Measurements from ENCODE around the gene TSSK6. TPM values are rescaled to one million over a fixed set of nuclear protein-coding genes. Genes with fewer than 3 reads are reported as not detected.

Gene TSSK6
- total RNA-seq, 1 donor from 2014 or later: 0.77 TPM

DNA sequence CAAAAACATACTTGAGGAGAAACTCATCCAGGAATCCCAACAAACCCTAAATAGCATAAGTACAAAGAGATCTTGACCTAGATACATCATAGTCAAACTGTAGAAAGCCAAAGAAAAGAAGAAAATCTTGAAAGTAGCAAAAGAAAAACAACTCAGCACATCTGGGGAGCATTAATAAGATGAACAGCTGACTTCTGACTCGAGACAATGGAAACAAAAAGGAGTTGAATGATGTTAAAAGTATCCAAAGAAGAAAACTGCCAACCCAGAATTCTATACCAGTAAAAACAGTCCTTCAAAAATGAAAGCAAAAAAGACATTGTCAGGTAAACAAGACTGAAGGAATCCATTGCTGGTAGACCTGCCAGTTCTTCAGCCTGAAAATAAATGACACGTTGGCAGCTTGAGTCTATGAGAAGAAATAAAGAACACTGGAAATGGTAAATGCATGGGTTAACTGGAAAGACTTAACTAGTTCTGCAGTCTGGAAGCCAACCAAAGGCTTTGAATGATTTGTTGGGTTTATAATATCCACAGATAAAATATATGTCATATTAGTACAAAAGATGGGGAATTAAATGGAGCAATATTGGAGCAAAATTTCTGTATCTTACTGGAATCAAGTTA lies 46.8 kb downstream of the TSSK6 start:
- Histone ChIP-seq H3K9me3 (replicated peaks) (peaks cover 30% of the 10 kb centered on the region), H3K4me3 (no peak overlapping the region), H3K27ac (replicated peaks) (no peak overlapping the region), H3K27me3 (ENCODE audit: low read depth) (no peaks in the 10 kb centered on the region), H3K4me1 (peaks cover 32% of the 10 kb centered on the region), H3K36me3 (peaks cover 43% of the 10 kb centered on the region)
- intact Hi-C loops (cut with micrococcal nuclease): no loop called here
- TF ChIP-seq CTCF (IDR thresholded peaks at IDR 0.05; ENCODE audit: borderline replicate concordance): no peak
- DNase-seq: no peak

DNA sequence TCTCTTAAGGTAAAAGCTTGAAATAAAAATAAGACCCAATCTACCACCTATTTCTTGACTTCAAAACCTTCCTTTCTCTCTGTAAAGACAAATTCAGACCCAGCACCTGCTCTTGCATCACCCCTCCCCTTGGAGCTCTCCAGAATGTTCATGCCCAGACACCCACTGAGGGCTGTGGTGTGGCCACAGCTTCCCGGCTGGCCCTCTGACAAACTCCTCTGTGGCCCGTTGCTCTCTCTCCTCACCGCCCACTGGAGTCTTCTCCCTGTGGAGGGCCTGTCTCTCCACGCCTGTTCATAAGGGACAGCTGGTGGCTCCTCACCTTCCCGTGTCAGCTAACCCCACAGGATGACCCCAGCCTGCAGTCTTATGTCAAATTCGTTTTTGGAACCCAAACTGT lies 49.1 kb downstream of the TSSK6 start:
- Histone ChIP-seq H3K27ac (replicated peaks) (no peak overlapping the region), H3K36me3 (peaks cover 43% of the 10 kb centered on the region), H3K4me3 (no peak overlapping the region), H3K4me1 (peaks cover 43% of the 10 kb centered on the region), H3K27me3 (ENCODE audit: low read depth) (no peaks in the 10 kb centered on the region), H3K9me3 (replicated peaks) (peaks cover 30% of the 10 kb centered on the region)
- no peak for DNase-seq
- no peak for TF ChIP-seq CTCF (IDR thresholded peaks at IDR 0.05; ENCODE audit: borderline replicate concordance)
- intact Hi-C loops (cut with micrococcal nuclease): no loop called here

DNA sequence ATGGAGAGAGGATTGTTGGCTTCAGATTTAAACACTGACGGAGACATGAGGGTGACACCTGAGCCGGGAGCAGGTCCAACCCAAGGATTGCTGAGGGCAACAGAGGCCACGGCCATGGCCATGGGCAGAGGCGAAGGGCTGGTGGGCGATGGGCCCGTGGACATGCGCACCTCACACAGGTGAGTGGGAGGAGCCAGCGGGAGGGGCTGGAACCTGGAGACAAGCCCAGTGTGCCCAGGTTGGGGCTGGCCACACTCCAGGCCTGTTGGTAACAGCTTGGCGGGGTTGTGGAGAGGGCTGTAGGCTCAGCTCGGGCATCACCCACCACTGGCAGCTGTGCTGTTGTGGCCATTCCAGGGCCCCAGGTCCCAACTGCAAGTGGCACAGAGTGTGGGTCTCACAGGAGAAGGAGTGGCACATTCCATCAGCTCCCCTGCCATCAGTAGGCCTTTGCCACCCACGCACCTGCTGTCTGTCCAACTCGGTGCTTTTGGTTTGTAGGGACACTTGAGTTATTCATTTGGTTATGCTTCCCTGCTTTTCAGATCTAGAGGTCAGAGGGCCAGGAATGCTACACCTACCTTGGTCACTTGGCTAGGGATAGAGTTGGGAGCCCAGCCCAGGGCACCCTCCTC lies 49.8 kb downstream of the TSSK6 start:
- H3K36me3 ChIP-seq: peaks cover 43% of the 10 kb centered on the region
- no peak for TF ChIP-seq CTCF (IDR thresholded peaks at IDR 0.05; ENCODE audit: borderline replicate concordance)
- peaks cover 30% of the 10 kb centered on the region for H3K9me3 ChIP-seq (replicated peaks)
- H3K27me3 ChIP-seq (ENCODE audit: low read depth): no peaks in the 10 kb centered on the region
- intact Hi-C loops (cut with micrococcal nuclease): no loop called here
- H3K4me1 ChIP-seq: peaks cover 44% of the 10 kb centered on the region
- DNase-seq: no peak
- no peak overlapping the region for H3K4me3 ChIP-seq
- H3K27ac ChIP-seq (replicated peaks): no peak overlapping the region

- intact Hi-C loops (cut with micrococcal nuclease): no loop called here
- peak overlapping the region; percentile 7 for H3K4me3 ChIP-seq
- no peak for DNase-seq
These were observed 50.8 kb downstream of the TSSK6 start for GRCh38 chr19:19464339-19465098.

More at GRCh38 chr19:19464339-19465098, 50.8 kb downstream of the TSSK6 start:
- H3K4me1 ChIP-seq: peaks cover 54% of the 10 kb centered on the region
- H3K36me3 ChIP-seq: peaks cover 41% of the 10 kb centered on the region
- H3K9me3 ChIP-seq (replicated peaks): peaks cover 28% of the 10 kb centered on the region
- peak overlapping the region; percentile 68 for H3K27ac ChIP-seq (replicated peaks)
- no peaks in the 10 kb centered on the region for H3K27me3 ChIP-seq (ENCODE audit: low read depth)
- no peak for TF ChIP-seq CTCF (IDR thresholded peaks at IDR 0.05; ENCODE audit: borderline replicate concordance)

Other genes with a start within 250 kb of the TSSK6 start
- gene TM6SF2, start 242.2 kb downstream of the TSSK6 start, total RNA-seq: 0.30 TPM
- 44.7 TPM for gene SUGP1, start 195.0 kb downstream of the TSSK6 start, total RNA-seq
- 33.0 TPM for gene MAU2, start 194.7 kb downstream of the TSSK6 start, total RNA-seq
- gene GATAD2A, start 109.9 kb downstream of the TSSK6 start, total RNA-seq: 24.1 TPM
- gene NDUFA13, start 677 bp upstream of the TSSK6 start, total RNA-seq: 1,029 TPM
- gene YJEFN3, start 13.4 kb upstream of the TSSK6 start, total RNA-seq: 7.8 TPM
- 0.08 TPM for gene CILP2, start 22.7 kb upstream of the TSSK6 start, total RNA-seq
- not detected for gene PBX4, start 103.1 kb upstream of the TSSK6 start, total RNA-seq
- 0.88 TPM for gene LPAR2, start 112.7 kb upstream of the TSSK6 start, total RNA-seq
- gene GMIP, start 128.1 kb upstream of the TSSK6 start, total RNA-seq: 3.0 TPM
- gene ATP13A1, start 148.1 kb upstream of the TSSK6 start, total RNA-seq: 16.5 TPM
- 4.2 TPM for gene ZNF101, start 153.3 kb upstream of the TSSK6 start, total RNA-seq
- gene ZNF14, start 217.6 kb upstream of the TSSK6 start, total RNA-seq: 3.7 TPM

All from left ventricle myocardium inferior (tissue), 1 donor.